GM13976 (cell line): ENCODE measurements around the gene CD3G.

ENCODE experiments used
- DNase-seq: peaks from one replicate; pipeline ENCODE4 v3.0.0; 2012; ENCODE audit warnings: low spot score
- in situ Hi-C: fragments of 300-500 bp; cut with MboI; formaldehyde crosslinking; loops from one replicate; pipeline ENCODE4 v1.12.0; 2022; ENCODE audit warnings: low sequenced_read_pairs, mixed read lengths, inconsistent platforms; ENCODE audit not compliant: unreplicated experiment
- TF ChIP-seq, protein P1 (sequence below): IDR thresholded peaks from 2 replicates; pipeline ENCODE4 v1.5.1; 2012; ENCODE audit warnings: borderline replicate concordance, mild to moderate bottlenecking; ENCODE audit not compliant: insufficient read depth; ENCODE audit errors: extremely low read depth, missing control alignments, control extremely low read depth

The CD3G gene

DNA sequence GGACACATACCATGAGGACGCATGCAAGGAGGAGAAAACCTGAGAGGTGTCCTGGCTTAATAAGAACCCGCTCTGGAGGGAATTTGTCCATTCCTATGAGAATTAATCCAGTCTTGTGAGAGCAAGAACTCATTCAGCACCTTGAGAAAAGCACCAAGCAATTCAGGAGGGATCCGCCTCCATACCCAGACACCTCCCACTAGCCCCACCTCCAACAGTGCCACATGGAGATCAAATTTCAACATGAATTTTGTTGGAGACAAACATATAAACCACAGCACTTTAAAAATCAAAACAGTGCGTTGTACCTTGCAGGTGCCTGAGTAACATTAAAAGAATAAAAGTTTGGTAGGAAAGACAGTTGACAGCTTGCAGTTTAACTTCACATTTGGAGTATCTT, 26.6 kb downstream of the CD3G start:
- TF ChIP-seq, protein P1, sequence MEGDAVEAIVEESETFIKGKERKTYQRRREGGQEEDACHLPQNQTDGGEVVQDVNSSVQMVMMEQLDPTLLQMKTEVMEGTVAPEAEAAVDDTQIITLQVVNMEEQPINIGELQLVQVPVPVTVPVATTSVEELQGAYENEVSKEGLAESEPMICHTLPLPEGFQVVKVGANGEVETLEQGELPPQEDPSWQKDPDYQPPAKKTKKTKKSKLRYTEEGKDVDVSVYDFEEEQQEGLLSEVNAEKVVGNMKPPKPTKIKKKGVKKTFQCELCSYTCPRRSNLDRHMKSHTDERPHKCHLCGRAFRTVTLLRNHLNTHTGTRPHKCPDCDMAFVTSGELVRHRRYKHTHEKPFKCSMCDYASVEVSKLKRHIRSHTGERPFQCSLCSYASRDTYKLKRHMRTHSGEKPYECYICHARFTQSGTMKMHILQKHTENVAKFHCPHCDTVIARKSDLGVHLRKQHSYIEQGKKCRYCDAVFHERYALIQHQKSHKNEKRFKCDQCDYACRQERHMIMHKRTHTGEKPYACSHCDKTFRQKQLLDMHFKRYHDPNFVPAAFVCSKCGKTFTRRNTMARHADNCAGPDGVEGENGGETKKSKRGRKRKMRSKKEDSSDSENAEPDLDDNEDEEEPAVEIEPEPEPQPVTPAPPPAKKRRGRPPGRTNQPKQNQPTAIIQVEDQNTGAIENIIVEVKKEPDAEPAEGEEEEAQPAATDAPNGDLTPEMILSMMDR = no peak
- in situ Hi-C loops = no loop called here
- DNase-seq = no peak

DNA sequence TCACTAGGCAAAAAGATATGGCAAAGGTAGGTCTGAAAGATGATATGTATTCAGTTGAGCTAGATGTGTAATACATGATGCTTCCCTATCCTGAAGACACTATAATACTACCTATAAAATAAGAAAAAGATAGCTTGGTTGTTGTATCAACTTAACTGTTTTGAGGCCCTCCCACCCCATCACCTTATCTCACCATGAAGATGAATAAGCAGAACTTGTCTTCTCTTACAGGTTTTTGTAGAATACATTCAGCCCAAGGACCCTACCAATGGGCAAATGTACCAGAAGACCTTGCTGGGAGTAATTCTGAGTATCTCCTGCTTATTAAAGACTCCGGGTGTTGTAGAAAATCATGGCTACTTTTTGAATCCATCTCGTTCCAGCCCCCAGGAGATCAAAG, 29.1 kb downstream of the CD3G start:
- TF ChIP-seq, protein P1 = no peak
- DNase-seq = no peak
- in situ Hi-C loops = no loop called here

DNA sequence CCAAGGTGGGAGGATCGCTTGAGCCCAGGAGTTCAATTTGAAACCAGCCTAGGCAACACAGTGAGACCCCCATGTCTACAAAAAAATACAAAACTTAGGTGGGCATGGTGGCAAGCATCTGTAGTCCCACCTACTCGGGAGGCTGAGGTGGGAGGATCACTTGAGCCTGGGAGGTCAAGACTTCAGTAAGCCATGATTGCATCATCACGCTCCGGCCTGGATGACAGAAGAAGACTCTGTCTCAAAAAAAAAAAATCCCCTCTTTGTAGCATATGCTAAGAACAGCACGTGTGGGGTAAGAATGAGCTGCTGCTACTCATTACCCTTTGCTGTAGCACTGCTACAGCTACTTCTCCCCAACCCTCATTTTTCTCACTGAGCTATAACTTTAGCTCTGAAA, 29.7 kb downstream of the CD3G start:
- in situ Hi-C loops = no loop called here
- TF ChIP-seq, protein P1 = no peak
- no peak for DNase-seq

DNA sequence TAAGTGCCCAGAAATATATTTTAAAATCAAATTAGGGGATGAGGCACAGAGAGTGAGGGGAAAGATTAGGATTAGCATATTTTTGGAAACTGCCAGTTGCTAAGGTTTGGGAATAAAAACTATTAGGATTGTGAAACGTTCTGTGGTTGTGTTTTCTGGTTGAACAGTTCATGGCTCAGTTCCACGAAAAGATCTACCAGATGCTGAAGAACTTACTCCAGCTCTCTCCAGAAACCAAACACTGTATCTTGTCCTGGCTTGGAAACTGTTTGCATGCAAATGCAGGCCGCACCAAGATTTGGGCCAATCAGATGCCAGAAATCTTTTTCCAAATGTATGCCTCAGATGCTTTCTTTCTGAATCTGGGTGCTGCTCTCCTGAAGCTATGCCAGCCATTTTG, 30.6 kb downstream of the CD3G start:
- TF ChIP-seq, protein P1 = no peak
- DNase-seq = no peak
- in situ Hi-C loops = loop anchor here (25.0 kb wide), 1 partner anchor 113 kb away; no protein-coding TSS in a partner anchor

DNA sequence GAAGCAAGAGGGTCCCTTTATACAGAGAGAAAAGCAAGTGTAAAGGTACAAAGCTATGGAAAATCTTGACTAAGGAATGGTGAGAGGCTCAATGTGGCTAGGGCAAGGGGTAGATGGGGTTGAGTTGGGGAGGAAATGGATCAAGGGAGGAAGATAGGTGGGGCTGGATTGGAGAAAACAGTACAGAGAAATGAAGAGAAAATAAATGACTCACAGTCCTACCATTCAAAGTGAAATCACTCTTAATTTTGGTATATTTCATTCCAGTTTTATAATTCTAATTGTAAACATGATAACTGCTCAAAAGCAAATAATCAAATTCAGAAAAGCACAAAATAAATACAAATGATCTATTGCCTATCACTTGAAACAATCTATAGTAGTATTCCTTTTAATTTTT, 31.8 kb downstream of the CD3G start:
- in situ Hi-C loops = loop anchor here (25.0 kb wide), 1 partner anchor 111 kb away; no protein-coding TSS in a partner anchor
- TF ChIP-seq, protein P1 = no peak
- no peak for DNase-seq

DNA sequence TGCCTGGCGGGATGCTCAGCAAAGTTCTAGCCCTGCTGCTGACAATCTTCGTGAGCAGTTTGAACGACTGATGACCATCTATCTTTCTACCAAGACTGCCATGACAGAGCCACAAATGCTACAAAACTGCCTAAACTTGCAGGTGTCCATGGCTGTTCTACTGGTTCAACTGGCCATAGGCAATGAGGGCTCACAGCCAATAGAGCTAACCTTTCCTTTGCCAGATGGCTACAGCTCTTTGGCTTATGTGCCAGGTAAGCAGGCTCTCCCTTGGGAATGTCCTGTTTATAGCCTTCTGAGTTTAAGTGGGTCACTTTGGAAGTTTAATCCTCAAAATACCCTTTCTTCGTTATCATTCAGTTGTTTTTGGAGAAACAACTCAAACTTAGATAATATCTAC, 35.4 kb downstream of the CD3G start:
- in situ Hi-C loops = loop anchor here (25.0 kb wide), 1 partner anchor 108 kb away; no protein-coding TSS in a partner anchor
- DNase-seq = no peak
- TF ChIP-seq, protein P1 = no peak

DNA sequence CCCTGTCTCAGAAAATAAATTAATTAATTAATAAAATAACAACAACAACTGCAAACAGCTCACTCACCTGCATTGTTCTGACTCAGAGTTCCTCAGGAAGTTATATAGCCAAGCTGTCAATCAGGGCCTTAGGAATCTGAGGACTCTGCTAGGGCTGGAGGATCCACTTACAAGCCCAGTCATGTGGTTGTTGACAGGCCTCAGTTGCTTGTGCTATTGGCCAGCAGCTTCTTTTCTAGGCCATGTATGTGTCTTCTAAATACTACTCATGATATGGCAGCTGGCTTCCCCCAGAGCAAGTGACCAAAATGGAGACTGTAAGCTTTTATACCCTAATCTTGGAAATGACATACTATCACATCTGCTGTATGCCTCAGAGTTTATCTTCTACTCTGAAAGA, 36.4 kb downstream of the CD3G start:
- TF ChIP-seq, protein P1 = no peak
- DNase-seq = no peak
- in situ Hi-C loops = loop anchor here (25.0 kb wide), 1 partner anchor 107 kb away; no protein-coding TSS in a partner anchor
